ENCODE results near the gene BPIFB1.

DNA sequence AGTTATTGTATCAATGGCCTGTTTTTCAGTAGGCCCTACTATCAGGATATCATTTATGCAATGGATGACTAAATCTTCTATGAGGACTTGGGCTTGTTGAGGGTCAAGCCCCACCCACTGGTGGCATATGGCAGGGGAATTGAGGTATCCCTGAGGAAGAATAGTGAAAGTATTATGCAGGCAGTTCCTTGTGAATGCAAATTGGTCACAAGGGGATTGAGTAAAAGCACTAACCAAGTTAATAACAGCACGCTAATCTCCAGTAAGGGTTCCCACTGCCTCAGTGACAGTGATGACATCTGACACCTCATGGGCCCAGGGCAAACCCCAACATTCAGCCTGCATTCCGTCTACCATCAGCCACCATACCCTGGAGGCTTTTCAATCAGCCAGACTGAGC lies 32.3 kb upstream of the BPIFB1 start:
- TF ChIP-seq, protein P1, sequence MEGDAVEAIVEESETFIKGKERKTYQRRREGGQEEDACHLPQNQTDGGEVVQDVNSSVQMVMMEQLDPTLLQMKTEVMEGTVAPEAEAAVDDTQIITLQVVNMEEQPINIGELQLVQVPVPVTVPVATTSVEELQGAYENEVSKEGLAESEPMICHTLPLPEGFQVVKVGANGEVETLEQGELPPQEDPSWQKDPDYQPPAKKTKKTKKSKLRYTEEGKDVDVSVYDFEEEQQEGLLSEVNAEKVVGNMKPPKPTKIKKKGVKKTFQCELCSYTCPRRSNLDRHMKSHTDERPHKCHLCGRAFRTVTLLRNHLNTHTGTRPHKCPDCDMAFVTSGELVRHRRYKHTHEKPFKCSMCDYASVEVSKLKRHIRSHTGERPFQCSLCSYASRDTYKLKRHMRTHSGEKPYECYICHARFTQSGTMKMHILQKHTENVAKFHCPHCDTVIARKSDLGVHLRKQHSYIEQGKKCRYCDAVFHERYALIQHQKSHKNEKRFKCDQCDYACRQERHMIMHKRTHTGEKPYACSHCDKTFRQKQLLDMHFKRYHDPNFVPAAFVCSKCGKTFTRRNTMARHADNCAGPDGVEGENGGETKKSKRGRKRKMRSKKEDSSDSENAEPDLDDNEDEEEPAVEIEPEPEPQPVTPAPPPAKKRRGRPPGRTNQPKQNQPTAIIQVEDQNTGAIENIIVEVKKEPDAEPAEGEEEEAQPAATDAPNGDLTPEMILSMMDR (IDR thresholded peaks at IDR 0.05; ENCODE audit: extremely low read depth in 1 of 2, insufficient read depth in 1 of 2, low read depth in 1 of 2, low read length in 2 of 2): no peak
- TF ChIP-seq FOS (IDR thresholded peaks at IDR 0.05; ENCODE audit: borderline replicate concordance, insufficient read depth, low read length) (no peak), POLR2A (IDR thresholded peaks at IDR 0.05; ENCODE audit: low read depth, low read length) (no peak), POLR2AphosphoS5 (IDR thresholded peaks at IDR 0.05; ENCODE audit: insufficient read depth, low read depth, low read length) (no peak), JUN (IDR thresholded peaks at IDR 0.05; ENCODE audit: borderline replicate concordance, insufficient read depth, insufficient read length, low read depth) (no peak), EZH2 (IDR thresholded peaks at IDR 0.05; ENCODE audit: borderline replicate concordance, low read depth, low read length, severe bottlenecking) (no peak), MYC (IDR thresholded peaks at IDR 0.05; ENCODE audit: low read depth, low read length) (no peak), GATA2 (IDR thresholded peaks at IDR 0.05; ENCODE audit: insufficient read depth, insufficient read length, low read depth, low read length) (no peak)
- TF ChIP-seq, protein P2, sequence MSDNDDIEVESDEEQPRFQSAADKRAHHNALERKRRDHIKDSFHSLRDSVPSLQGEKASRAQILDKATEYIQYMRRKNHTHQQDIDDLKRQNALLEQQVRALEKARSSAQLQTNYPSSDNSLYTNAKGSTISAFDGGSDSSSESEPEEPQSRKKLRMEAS (IDR thresholded peaks at IDR 0.05; ENCODE audit: insufficient read depth, insufficient read length): no peak
